ENCODE measurements around the gene ANKK1.

DNA sequence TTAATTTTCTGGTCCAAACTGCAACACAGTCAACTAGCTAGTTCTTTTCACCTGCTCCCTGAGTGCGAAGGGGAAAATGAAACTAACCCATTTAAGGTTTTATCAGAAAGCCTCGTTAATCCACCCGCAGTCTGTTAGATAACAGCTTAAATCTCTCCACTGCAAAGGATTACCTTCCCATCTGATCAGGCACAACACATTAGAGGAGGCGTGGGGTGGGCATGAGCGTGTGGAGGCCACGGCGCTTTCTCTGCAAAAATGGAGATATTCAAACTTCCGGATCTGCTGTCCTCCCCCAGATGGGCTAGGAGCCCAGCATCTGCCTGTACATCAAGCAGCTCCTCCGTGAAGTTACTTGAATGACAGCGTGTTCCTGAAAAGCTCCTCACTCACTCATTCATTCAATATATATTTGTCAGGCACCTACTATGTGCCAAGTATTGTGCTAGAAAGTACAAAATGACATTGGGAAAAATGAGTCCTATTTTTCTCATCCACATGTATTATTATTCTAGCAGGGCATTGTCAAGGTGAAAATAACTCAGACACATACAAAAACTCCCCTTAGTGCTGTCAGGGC, 13.5 kb upstream of the ANKK1 start:
- TF ChIP-seq JUND (IDR thresholded peaks at IDR 0.05; ENCODE audit: borderline replicate concordance, low read depth, low read length): no peak
- no peak for TF ChIP-seq JUND (tag; IDR thresholded peaks at IDR 0.05; ENCODE audit: borderline replicate concordance, low read depth, low read length)
- TF ChIP-seq, protein P1, sequence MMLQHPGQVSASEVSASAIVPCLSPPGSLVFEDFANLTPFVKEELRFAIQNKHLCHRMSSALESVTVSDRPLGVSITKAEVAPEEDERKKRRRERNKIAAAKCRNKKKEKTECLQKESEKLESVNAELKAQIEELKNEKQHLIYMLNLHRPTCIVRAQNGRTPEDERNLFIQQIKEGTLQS (IDR thresholded peaks at IDR 0.05): no peak
- TF ChIP-seq, protein P1 (CRISPR knock-in tag; conservative IDR thresholded peaks at IDR 0.05): no peak
- TF ChIP-seq TCF7L2 (IDR thresholded peaks at IDR 0.05; ENCODE audit: low read depth, low read length): no peak
- TF ChIP-seq, protein P2, sequence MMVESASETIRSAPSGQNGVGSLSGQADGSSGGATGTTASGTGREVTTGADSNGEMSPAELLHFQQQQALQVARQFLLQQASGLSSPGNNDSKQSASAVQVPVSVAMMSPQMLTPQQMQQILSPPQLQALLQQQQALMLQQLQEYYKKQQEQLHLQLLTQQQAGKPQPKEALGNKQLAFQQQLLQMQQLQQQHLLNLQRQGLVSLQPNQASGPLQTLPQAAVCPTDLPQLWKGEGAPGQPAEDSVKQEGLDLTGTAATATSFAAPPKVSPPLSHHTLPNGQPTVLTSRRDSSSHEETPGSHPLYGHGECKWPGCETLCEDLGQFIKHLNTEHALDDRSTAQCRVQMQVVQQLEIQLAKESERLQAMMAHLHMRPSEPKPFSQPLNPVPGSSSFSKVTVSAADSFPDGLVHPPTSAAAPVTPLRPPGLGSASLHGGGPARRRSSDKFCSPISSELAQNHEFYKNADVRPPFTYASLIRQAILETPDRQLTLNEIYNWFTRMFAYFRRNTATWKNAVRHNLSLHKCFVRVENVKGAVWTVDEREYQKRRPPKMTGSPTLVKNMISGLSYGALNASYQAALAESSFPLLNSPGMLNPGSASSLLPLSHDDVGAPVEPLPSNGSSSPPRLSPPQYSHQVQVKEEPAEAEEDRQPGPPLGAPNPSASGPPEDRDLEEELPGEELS (CRISPR knock-in tag; IDR thresholded peaks at IDR 0.05; ENCODE audit: borderline replicate concordance): no peak
- TF ChIP-seq, protein P3, sequence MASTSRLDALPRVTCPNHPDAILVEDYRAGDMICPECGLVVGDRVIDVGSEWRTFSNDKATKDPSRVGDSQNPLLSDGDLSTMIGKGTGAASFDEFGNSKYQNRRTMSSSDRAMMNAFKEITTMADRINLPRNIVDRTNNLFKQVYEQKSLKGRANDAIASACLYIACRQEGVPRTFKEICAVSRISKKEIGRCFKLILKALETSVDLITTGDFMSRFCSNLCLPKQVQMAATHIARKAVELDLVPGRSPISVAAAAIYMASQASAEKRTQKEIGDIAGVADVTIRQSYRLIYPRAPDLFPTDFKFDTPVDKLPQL (IDR thresholded peaks at IDR 0.05; ENCODE audit: extremely low read depth, insufficient read length): no peak
- TF ChIP-seq, protein P4, sequence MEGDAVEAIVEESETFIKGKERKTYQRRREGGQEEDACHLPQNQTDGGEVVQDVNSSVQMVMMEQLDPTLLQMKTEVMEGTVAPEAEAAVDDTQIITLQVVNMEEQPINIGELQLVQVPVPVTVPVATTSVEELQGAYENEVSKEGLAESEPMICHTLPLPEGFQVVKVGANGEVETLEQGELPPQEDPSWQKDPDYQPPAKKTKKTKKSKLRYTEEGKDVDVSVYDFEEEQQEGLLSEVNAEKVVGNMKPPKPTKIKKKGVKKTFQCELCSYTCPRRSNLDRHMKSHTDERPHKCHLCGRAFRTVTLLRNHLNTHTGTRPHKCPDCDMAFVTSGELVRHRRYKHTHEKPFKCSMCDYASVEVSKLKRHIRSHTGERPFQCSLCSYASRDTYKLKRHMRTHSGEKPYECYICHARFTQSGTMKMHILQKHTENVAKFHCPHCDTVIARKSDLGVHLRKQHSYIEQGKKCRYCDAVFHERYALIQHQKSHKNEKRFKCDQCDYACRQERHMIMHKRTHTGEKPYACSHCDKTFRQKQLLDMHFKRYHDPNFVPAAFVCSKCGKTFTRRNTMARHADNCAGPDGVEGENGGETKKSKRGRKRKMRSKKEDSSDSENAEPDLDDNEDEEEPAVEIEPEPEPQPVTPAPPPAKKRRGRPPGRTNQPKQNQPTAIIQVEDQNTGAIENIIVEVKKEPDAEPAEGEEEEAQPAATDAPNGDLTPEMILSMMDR (IDR thresholded peaks at IDR 0.05 in 2 of 3, conservative IDR thresholded peaks at IDR 0.05 in 1 of 3; ENCODE audit: insufficient read depth in 2 of 3, low read depth in 1 of 3, low read length in 3 of 3): no peak
- TF ChIP-seq POU5F1 (IDR thresholded peaks at IDR 0.05; ENCODE audit: borderline replicate concordance, low read depth, low read length, partially characterized antibody): no peak
- TF ChIP-seq NONO (IDR thresholded peaks at IDR 0.05; ENCODE audit: low read depth in 2 of 2, low read length in 1 of 2): no peak
- TF ChIP-seq, protein P5, sequence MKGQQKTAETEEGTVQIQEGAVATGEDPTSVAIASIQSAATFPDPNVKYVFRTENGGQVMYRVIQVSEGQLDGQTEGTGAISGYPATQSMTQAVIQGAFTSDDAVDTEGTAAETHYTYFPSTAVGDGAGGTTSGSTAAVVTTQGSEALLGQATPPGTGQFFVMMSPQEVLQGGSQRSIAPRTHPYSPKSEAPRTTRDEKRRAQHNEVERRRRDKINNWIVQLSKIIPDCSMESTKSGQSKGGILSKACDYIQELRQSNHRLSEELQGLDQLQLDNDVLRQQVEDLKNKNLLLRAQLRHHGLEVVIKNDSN (CRISPR knock-in tag; IDR thresholded peaks at IDR 0.05): no peak
- no peak for TF ChIP-seq PHF20 (IDR thresholded peaks at IDR 0.05; ENCODE audit: partially characterized antibody)
